ENCODE results near the gene HS6ST2. TPM values are rescaled to one million over a fixed set of nuclear protein-coding genes. Genes with fewer than 3 reads are reported as not detected.

HS6ST2 gene
- total RNA-seq (ENCODE audit: low replicate concordance) = under 0.01 TPM in 1 of 2 replicates, not detected in the other

GRCh38 chrX:132958091-132958703 is at the start of gene HS6ST2:
Gene HS6ST2 (minus strand): TSS chrX:132958629.
- no peak within 1 kb of the TSS for H3K4me3 ChIP-seq (ENCODE audit: low read depth, low read length)
- DNase-seq (ENCODE audit: low read depth) = no peak
- TF ChIP-seq CTCF (IDR thresholded peaks at IDR 0.05; ENCODE audit: insufficient read depth, low read length) = no peak

- DNase-seq (ENCODE audit: low read depth) = no peak
- no peak overlapping the region for H3K4me3 ChIP-seq (ENCODE audit: low read depth, low read length)
- no peak for TF ChIP-seq CTCF (IDR thresholded peaks at IDR 0.05; ENCODE audit: insufficient read depth, low read length)
These were observed 49.0 kb upstream of the HS6ST2 start for GRCh38 chrX:133007458-133007857.

GRCh38 chrX:133005616-133006015 is 47.2 kb upstream of the HS6ST2 start:
- no peak overlapping the region for H3K4me3 ChIP-seq (ENCODE audit: low read depth, low read length)
- no peak for TF ChIP-seq CTCF (IDR thresholded peaks at IDR 0.05; ENCODE audit: insufficient read depth, low read length)
- DNase-seq (ENCODE audit: low read depth) = no peak

GRCh38 chrX:133005042-133005441 is 46.6 kb upstream of the HS6ST2 start:
- peak; percentile 59 for TF ChIP-seq CTCF (IDR thresholded peaks at IDR 0.05; ENCODE audit: insufficient read depth, low read length)
- H3K4me3 ChIP-seq (ENCODE audit: low read depth, low read length) = no peak overlapping the region
- peak; percentile 9 for DNase-seq (ENCODE audit: low read depth)

- TF ChIP-seq CTCF (IDR thresholded peaks at IDR 0.05; ENCODE audit: insufficient read depth, low read length) = no peak
- DNase-seq (ENCODE audit: low read depth) = no peak
- no peak overlapping the region for H3K4me3 ChIP-seq (ENCODE audit: low read depth, low read length)
These were observed 40.8 kb upstream of the HS6ST2 start for GRCh38 chrX:132999209-132999608.

GRCh38 chrX:132990835-132991234 is 32.4 kb upstream of the HS6ST2 start:
- H3K4me3 ChIP-seq (ENCODE audit: low read depth, low read length) = no peak overlapping the region
- TF ChIP-seq CTCF (IDR thresholded peaks at IDR 0.05; ENCODE audit: insufficient read depth, low read length) = no peak
- DNase-seq (ENCODE audit: low read depth) = no peak

GRCh38 chrX:132986556-132986955 is 28.1 kb upstream of the HS6ST2 start:
- no peak overlapping the region for H3K4me3 ChIP-seq (ENCODE audit: low read depth, low read length)
- no peak for DNase-seq (ENCODE audit: low read depth)
- no peak for TF ChIP-seq CTCF (IDR thresholded peaks at IDR 0.05; ENCODE audit: insufficient read depth, low read length)

Data from fibroblast of the aortic adventitia (primary cell).